Measurements from ENCODE around the gene USP49. TPM values are rescaled to one million over a fixed set of nuclear protein-coding genes. Genes with fewer than 3 reads are reported as not detected.

Gene USP49
- total and polyA plus RNA-seq, 2 of the 4 experiments (the other 2 are of a cell fraction): 1.4 to 2.1 TPM

GRCh38 chr6:41850861-41851260 is 44.3 kb downstream of the USP49 start:
- H3K4ac ChIP-seq (ENCODE audit: low read depth, low read length): no peak overlapping the region
- no peaks in the 10 kb centered on the region for H3K36me3 ChIP-seq (ENCODE audit: control insufficient read depth, insufficient read depth, low read length)
- H4K91ac ChIP-seq (ENCODE audit: insufficient read depth, low read depth, low read length): no peak overlapping the region
- no peak overlapping the region for H3K56ac ChIP-seq (ENCODE audit: extremely low read depth, insufficient read depth, low read length)
- DNase-seq: no peak
- H4K8ac ChIP-seq (ENCODE audit: low read depth in 2 of 2, low read length in 2 of 2): no peak overlapping the region
- TF ChIP-seq USF2 (IDR thresholded peaks at IDR 0.05; ENCODE audit: low read depth, low read length) (no peak), POLR2A (IDR thresholded peaks at IDR 0.05; ENCODE audit: low read depth, low read length) (no peak), FOS (IDR thresholded peaks at IDR 0.05; ENCODE audit: low read depth, low read length) (no peak), BHLHE40 (IDR thresholded peaks at IDR 0.05; ENCODE audit: low read depth, low read length) (no peak), RFX5 (IDR thresholded peaks at IDR 0.05; ENCODE audit: low read depth, low read length) (no peak), MXI1 (IDR thresholded peaks at IDR 0.05; ENCODE audit: borderline replicate concordance, low read depth, low read length) (no peak), CTCF (conservative IDR thresholded peaks at IDR 0.05; ENCODE audit: low read depth, low read length) (no peak), NFE2L2 (IDR thresholded peaks at IDR 0.05; ENCODE audit: low read depth, low read length) (no peak), MAFK (IDR thresholded peaks at IDR 0.05; ENCODE audit: low read depth, low read length) (no peak), RAD21 (IDR thresholded peaks at IDR 0.05; ENCODE audit: low read length) (no peak), CHD1 (IDR thresholded peaks at IDR 0.05; ENCODE audit: low read depth, low read length) (no peak), RCOR1 (IDR thresholded peaks at IDR 0.05; ENCODE audit: insufficient replicate concordance, low read length) (no peak)
- WGBS, 2 experiments (ENCODE audit: extremely low coverage in 2 of 2, insufficient read length in 1 of 2): no CpG with 5 or more reads among the region's 3 CpGs
- H3K18ac ChIP-seq (ENCODE audit: low read depth, low read length): no peak overlapping the region
- intact Hi-C loops (cut with micrococcal nuclease): no loop called here
- H3K79me1 ChIP-seq (ENCODE audit: low read depth in 1 of 2, low read length in 2 of 2): peaks cover 0 to 4% of the 10 kb centered on the region in 2 experiments; a peak in 1 of 4 replicates
- H3K14ac ChIP-seq (replicated peaks; ENCODE audit: low read depth, low read length): no peak overlapping the region
- ChIA-PET POLR2A (ENCODE audit: unreplicated experiment) (no interaction called here), CTCF (interaction anchor here (0.7 kb wide), 1 partner anchor 70 kb away, joined by 3 read pairs; the partner anchor contains the start of genes BYSL and MED20)
- no peak overlapping the region for H2BK5ac ChIP-seq (ENCODE audit: low read depth, low read length, poor library complexity, severe bottlenecking)
- no peaks in the 10 kb centered on the region for H4K20me1 ChIP-seq (ENCODE audit: insufficient read depth, low read length)
- BruUV-seq (replicated peaks): no TSS peak
- in situ Hi-C loops (cut with MboI; ENCODE audit: low sequenced_read_pairs): no loop called here
- no peak overlapping the region for H2BK120ac ChIP-seq (ENCODE audit: low read depth, low read length)
- H2AK9ac ChIP-seq (replicated peaks; ENCODE audit: low read depth, low read length, poor library complexity): no peak overlapping the region
- dilution Hi-C loops (cut with HindIII; ENCODE audit: low sequenced_read_pairs, unreplicated experiment): no loop called here
- peaks cover 2% of the 10 kb centered on the region; the same call in 1 of the 2 replicates for H3K4me1 ChIP-seq (ENCODE audit: control insufficient read depth, insufficient read depth, low read length)
- no peak overlapping the region for H3K4me3 ChIP-seq (ENCODE audit: insufficient read depth, low read depth, low read length)
- peaks cover 4% of the 10 kb centered on the region; the same call in 1 of the 2 replicates for H3K9me1 ChIP-seq (ENCODE audit: insufficient read depth, low read length)
- H4K5ac ChIP-seq (ENCODE audit: low read depth, low read length): no peak overlapping the region
- no peak overlapping the region for H3K23ac ChIP-seq (ENCODE audit: low read depth, low read length)
- no peaks in the 10 kb centered on the region for H3K27me3 ChIP-seq (ENCODE audit: control insufficient read depth, insufficient read depth, low read length)
- H3K27ac ChIP-seq (ENCODE audit: insufficient read depth, low read length): no peak overlapping the region
- H3K4me2 ChIP-seq (ENCODE audit: low read depth, low read length): no peak overlapping the region
- no peaks in the 10 kb centered on the region for H3K9me3 ChIP-seq (ENCODE audit: control insufficient read depth, insufficient read depth, low read length)
- no peak overlapping the region for H2AFZ ChIP-seq (replicated peaks; ENCODE audit: low read length, poor library complexity)
- H2BK20ac ChIP-seq (ENCODE audit: low read depth, low read length): no peak overlapping the region
- ATAC-seq (ENCODE audit: low read depth): no peak
- H3K9ac ChIP-seq (ENCODE audit: low read depth, low read length): no peak overlapping the region
- H2BK15ac ChIP-seq (ENCODE audit: low read depth, low read length): no peak overlapping the region
- no peak overlapping the region for H2AK5ac ChIP-seq (ENCODE audit: low read depth, low read length)

All from IMR-90 (cell line).